Activated CD4-positive, alpha-beta T cell treated with anti-CD3 and anti-CD28 coated beads, Interleukin-2, amount 50 U/mL, for 48 hours (primary cell): ENCODE results near the gene SPATA31D1.
"Not testable (repeated sequence)": the region's sequence is repeated elsewhere in the genome, so short reads cannot be mapped to it uniquely, and the experiment has no call there.

Experiments used
- DNase-seq, 2 experiments: peaks; one replicate each; pipeline ENCODE4 v3.0.0-alpha.2; 2020

SPATA31D1 gene

DNA sequence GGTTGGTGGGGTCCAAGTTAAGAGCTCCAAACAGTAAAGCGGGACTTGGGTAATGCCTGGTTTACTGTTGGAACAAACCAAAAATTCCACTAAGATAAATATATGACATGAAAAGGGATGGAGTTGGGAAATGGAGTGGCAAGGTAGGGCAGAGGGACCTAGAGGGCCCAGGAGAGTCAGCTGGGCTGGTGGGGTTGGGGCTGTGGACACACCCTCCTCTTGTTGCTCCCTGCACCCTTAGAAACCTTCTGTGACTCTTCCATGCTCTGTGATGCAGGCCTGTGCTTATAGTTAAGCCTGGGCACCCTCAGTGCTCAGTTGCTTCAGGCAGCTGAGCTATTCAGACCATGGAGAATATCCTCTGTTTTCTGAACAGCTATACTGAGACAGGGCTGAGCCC is at the start of gene SPATA31D1:
SPATA31D1 (plus strand) TSS at position 301 of the 400 bp plus-strand sequence; CDS start at position 348, 47 bp downstream.
- DNase-seq, result not testable (repeated sequence)

DNA sequence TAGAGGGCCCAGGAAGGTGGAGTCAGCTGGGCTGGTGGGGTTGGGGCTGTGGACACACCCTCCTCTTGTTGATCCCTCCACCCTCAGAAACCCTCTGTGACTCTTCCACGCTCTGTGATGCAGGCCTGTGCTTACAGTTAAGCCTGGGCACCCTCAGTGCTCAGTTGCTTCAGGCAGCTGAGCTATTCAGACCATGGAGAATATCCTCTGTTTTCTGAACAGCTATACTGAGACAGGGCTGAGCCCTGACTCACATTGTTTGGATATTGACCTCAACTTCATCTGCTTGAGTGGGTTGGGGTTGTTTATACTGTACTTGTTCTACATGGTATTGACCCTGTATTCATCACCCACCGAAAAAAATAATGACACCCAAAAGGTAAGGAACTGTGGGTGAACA is 45.2 kb upstream of the SPATA31D1 start, which contains the start of gene SPATA31D3:
SPATA31D3 (plus strand) TSS at position 108 of the 400 bp plus-strand sequence; CDS start at position 194, 86 bp downstream.
- not testable (repeated sequence) for DNase-seq

DNA sequence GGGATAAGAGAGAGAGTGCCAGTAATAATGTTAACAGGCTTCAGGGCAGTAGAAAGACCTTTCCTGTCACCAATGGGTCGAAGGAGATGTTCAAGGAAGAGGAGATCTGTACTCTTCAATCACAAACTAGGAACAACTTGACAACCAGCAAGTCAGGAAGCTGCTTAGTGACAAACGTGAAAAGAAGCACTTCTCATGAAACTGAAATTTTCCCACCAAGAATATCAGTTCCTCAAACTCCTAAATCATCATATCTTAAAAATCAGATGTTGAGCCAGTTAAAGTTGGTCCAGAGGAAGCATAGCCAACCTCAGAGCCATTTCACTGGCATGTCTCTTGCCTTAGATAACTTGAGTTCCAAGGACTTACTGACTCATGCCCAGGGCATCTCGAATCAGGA is 39.9 kb upstream of the SPATA31D1 start:
- not testable (repeated sequence) for DNase-seq

DNA sequence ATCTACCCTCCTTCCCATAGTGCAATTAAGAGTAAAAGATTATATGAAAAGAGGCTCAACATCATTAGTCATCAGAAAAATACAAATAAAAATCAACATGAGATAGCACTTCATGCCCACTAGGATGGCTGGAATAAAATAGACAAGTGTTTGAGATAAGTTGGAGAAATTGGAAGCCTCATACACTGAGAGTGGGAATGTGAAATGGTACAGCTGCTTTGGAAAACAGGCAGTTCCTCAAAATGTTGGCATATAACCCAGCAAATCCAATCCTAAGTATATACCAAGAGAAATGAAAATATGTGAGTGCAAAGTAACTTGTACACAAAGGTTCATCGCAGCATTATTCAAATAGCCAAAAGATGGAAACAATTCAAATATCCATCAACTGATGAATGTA is 35.5 kb upstream of the SPATA31D1 start:
- no peak for DNase-seq

DNA sequence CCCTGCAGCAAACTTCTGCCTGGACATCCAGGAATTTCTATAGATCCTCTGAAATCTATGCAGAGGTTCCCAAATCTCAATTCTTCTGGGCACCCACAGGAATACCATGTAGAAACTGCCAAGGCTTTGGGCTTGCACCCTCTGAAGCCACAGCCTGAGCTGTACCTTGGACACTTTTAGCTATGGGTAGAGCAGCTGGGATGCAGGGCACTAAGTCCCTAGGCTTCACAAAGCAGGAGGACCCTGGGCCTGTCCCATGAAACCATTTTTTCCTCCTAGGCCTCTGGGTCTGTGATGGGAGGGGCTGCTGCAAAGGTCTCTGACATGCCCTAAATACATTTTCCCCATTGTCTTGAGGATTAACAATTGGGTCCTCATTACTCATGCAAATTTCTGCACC is 32.9 kb upstream of the SPATA31D1 start:
- DNase-seq, result no peak

DNA sequence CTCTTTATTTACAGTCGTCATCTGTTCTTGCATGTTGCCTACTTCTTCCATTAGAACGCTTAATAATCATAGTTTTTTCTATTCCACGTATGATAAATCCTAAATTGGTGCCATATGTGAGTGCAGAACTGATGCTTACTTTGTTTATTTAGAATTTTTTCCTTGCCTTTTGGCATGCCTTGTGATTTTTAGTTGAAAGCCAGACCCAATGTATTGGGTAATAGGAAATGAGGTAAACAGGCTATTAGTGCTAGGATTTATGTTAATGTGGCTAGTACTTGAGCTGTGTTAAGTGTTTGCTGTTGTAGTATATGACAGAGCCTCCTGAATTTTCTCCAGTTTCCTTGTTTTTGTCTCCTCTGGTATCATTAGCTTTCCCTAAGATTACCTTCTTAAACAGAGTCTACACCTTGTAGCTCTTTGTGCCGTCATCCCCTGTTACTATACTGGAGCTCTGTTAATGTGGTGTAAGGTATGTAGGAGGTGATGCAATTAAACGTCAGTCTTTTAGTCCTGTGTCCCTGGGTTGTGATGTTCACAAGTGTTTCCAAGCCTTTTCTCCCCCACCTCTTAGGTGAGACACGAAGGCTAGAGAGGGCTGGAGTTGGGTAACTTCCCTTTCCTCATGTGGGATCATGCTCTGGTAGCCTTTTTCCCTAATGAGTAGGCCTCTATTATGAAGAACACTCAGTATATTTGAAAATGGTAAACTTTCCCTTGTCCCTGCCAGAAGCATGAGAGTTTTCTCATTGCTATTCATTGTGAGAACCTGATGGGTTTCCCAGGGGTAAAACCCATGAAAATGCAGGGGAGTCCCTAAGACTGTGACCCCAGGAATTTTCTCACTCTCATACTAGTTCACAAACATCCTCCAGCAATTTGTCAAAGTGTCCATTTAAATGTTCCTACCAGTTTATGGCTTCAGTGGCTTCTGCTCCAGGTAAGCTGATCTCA is 24.1 kb upstream of the SPATA31D1 start:
- DNase-seq, result no peak

DNA sequence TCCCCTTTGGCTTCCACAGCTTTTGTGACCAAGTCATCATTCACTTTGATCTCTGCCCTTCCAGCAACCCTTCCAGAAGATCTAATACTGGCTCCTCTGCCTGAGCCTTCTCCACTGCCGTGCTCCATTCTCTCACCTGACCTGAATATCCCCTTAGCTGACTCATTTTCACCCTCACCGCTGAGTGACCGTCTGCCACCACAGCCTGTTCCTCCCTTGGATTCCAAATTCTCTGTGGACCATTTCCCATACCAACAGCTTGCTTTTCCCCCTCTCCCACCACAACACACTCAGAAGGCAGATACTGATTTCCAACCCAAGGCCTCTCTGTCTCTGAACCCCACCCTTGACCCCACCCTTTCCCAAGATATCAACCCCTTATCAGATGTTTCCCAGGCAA is 20.5 kb upstream of the SPATA31D1 start:
- no peak for DNase-seq

DNA sequence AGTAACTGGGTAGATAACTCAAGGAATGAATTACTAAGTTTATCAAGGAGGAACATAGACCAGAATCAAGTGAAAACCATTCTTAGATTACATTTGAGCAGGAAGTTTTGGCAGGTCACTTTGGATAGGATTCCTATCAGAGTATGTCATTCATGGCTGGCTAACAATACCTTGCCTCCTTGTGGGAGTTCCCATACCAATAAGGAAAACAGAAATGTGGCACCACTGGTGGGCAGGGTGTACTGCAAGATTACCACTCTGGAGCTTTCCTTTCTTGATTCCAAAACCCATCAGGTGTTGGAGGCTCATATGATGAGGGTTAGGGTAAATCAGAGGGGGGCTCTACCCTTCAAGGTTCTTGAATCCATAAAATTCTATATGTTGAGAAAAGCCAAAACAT is 18.6 kb upstream of the SPATA31D1 start:
- no peak for DNase-seq

DNA sequence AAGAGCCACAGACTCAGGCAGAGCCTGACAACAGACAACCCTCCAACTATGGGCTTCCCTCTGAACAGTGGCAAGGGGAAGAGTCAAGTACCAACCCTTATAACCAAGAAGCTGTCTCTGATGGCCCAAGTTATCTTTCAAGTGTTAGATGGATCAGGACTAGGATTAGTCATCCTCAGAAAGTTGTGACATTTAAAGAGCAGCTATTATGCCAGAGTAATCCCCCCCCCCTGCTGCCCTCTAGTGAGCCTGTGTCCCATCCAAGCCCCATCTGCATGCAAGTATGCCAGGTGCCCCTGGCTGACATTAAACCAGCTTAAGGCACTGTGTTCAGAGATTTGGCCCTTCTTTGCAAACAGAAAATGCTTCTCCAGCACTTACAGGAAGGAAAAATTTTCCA is 16.8 kb upstream of the SPATA31D1 start:
- no peak for DNase-seq

DNA sequence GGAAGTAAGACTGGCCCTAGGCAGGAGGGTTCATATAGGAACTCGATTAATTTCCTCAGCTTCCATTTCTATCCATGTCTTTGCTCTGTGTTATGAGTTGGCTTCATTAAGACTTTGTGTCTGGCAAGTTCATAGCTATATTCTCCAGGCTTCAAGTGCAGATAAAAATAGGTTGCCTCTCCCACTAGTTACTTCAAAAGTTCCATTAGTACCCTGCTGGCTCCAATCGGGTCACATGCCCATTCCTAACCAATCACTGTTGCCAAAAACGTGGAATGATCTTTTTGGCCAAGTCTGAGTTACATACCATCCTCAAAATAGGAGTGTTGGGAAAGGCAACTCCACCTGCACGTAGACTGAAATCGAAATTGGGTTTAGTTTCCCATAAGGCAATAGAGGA is 13.8 kb upstream of the SPATA31D1 start:
- DNase-seq, result no peak

DNA sequence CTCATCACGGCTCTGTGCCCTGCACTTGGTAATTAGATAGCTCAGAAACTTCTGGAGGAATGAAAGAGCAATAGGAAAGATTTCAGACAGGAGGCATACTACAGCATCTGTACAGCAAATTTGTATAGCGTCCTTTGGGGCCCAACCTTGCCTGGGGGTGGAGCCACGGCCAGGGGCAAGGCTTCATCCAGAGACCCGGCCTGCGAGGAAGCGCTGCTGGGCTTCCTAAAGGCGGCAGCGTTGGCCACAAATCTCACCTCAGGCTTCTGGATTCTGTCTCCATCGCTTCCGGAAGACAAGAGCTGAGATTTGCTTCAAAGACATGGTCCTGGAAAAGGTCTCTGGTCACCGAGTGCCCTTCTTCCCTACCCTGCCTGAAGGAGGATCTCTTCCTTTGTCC is 12.2 kb upstream of the SPATA31D1 start:
- no peak for DNase-seq

DNA sequence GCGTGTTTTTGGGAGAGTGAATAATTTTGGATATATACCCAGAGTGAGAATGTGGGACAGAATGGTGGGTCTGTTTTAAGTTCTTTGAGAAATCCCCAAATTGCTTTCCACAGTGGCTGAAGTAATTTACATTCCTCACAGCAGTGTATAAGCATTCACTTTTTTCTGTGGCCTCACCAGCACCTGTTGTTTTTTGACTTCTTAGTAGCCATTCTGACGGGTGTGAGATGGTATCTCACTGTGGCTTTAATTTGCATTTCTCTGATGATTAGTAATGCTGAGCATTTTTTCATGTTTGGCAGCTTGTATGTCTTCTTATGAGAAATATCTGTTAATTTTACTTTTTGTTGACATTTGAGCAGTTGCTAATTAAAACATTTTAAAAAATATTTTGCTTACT is 9.4 kb upstream of the SPATA31D1 start:
- no peak for DNase-seq

DNA sequence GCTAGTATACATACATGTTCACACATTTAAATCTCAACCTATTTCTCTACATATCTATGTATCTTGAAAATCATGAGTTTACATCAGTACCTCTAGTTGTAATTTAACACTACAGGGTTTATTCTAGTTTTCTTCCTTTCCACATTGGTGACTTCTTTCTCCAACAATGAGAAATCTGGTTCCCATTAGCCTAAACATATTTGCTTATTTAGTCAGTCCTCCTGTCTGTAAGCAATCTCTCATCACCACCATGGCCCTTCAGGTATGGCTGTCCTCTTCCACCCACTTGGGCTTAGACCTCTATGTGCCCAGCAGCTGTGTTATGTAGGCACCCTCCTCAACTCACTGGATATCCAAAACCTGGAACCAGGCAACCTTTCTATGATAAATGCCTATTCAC is 8.0 kb upstream of the SPATA31D1 start:
- DNase-seq, result no peak

DNA sequence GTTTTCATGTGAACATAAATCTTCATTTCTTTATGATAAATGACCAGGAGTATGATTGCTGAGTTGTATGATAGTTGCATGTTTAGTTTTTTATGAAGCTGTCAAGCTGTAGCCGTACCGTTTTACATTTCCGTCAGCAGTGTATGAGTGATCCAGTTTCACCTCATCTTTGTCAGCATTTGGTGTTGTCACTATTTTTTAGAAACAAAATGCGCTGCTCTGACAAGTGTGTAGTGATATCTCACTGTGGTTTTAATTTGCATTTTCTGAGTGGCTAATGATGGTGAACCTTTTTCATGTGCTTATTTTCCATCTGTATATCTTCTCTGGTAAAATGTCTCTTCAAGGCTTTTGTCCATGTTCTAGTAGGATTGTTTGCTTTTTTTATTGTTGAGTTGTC is 6.7 kb upstream of the SPATA31D1 start:
- DNase-seq, result no peak

DNA sequence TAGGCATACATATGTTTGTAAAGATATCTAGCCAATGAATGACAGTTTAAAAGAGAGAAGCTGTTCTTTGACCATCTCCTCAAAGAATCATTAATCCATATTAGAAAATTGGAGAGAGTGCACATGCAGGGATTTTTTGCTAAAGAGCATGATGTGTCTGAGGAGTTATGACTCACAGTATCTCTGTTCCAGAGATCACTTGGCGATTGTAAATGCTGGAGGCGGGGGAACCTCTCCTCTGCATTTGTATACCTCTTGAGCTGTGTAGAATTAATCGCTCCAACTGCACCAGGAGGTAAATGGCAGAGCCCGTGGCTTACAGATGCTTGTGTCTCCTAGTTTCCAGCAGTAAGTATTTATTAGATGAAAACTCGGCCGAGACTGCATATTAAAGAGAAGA is 3.6 kb upstream of the SPATA31D1 start:
- no peak for DNase-seq

DNA sequence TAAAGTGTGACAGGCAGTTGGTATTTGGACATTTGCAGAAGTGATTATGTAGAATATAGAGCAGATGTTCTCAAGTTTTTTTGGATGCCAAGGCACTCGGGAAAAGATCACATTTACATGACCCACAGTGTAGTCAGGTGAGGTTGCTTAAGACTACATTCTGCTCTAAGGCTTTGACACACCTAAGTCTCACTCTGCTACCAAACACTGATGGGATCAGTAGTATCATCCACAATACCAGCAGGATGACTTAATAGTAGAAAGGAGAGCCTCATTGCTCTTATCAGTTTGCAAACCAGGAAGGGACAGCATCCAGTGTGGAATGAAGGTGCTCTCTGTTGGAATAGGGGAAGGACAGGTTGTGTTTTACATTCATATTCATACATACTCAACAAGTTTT is 2.5 kb upstream of the SPATA31D1 start:
- no peak for DNase-seq

DNA sequence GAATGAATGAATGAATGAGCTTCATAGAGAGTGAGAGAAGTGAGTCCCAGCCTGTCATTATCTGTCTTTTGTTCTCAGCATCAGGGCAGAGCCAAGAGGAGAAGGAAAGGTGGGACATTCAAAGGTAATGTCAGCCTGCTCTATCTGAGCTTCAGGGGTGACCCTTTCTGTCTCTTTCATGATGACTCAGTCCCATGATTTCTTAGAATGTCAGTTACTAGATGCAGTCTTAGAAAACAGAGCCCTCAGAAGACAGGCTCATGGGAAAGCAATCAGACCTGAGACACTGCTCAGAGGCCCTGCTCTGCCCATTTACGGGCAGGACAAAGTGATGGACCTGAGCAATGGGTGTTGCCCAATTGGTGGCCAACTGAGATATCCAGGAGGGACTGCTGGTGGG is 1.1 kb downstream of the SPATA31D1 start:
- DNase-seq, result no peak

DNA sequence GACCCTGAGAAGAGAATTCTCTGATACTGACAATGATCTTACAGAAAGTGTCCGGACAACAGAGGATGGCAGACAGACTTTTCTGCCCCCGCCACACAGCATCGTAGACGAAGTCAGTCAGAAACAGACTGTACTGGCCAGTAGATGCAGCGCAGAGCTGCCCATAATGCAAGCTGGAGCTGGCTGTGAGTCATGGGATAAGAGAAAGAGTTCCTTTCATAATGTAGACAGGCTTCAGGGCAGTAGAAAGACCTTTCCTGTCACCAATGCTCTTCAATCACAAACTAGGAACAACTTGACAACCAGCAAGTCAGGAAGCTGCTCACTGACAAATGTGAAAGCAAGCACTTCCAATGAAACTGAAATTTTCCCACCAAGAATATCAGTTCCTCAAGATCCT is 5.1 kb downstream of the SPATA31D1 start:
- no peak for DNase-seq

DNA sequence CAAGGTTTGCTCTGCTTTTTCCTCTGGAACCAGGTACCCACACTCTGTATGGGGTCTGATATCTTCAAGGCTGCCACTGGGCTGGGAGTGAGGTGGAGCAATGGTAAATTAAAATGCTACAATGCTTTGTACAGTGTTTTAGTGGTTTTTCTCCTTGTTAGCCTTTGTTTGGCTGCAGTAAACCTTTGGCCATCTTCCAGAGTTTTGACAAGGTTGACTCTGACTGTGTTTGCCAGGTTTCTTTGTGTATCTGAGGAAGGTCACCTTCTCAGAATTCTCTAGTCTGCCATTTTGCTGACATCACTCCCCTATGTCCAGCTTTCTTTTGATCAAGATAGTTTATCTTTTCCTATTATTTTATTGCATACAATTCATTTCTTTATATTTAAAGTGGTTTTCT is 11.2 kb downstream of the SPATA31D1 start:
- DNase-seq, result no peak

DNA sequence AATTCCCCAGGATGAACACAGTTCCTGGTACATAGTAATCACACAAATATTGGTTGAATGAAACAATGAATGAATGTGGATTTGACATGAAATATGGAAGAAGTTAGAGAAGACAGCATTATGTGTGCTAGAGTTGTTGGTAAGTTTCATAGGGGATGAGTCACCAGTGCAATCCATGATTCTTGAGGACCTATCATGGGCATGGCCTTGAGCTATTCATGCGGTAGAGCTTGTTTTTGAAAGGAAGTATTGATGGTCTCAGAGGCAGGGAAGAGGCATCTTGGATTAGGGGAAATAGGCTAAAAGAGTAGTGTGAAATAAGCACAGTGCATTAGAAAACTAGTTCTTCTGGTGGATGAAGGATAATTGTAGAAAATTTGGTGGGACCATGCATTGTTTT is 22.1 kb downstream of the SPATA31D1 start:
- no peak for DNase-seq

DNA sequence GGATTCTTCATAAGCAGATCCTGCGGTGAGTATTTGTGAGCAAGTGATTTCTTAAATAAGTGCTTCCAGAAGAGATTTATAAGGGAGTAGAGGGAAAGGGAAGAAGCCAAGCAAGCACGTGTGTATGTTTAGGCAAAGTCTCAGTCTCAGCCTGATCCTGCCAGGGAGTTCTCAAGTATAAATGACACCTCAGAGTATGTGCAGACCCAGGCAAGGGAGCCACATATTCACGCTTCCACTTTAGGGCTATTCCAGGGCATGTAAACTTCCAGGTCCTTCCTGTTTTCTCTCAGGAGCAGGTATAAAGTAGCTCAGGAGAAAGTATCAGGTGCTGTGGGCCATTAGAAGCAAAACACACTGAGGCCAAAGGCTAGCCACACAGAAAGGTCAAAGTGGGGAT is 22.6 kb downstream of the SPATA31D1 start:
- DNase-seq, result no peak

DNA sequence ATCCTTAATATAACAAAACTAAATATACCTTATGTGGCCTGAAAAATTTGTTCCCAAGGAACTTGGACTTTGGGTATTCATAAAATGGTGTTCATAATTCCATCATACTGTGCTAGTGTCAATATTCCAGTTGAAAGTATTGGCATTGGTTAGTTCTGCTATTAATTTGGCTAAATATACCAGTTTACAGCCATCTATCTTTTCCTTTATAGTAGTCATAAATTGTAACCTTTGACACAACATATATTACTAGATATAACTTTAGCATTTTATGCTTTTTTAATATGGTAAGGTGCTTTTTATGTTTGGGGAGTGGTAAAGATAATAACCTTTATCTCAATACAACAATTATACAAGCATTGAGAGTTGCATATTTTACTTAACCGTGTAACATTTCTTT is 23.7 kb downstream of the SPATA31D1 start:
- DNase-seq, result no peak

DNA sequence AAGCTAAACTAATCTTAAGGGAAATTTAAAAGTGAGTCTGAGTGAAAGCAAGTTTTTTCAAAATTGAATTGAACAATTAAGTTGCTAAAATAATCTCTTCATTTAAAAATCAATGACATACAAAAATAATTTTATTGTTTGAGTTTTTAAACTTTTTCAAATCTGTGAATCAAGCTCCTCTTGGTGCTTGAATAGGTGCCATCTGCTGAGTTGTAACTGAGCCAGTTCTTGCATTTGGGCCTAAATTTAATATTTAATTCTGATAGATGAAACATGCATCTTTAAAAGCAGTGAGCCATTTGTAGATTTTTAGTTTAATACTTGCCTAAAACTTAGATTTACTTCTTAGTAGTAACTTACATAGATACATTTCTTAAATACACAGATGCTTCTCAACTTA is 31.8 kb downstream of the SPATA31D1 start:
- no peak for DNase-seq

DNA sequence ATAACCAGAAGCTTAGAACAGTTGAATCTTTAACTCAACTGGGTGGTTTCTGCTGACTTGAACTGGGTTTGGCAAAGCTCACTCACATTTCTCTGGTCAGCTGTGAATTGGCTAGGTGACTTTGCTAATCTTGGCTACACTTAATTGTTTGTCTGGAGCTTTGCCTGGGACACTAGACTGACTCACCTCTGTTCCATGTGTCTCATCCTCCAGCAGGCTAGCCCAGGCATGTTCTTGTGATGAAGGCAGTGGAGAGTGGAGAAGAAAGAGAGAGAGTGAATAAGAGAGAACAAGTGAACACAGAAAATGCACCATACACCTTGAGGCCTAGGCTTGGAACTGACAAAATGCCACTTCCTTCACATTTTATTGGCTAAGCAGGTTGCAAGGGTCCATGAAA is 32.6 kb downstream of the SPATA31D1 start:
- no peak for DNase-seq

DNA sequence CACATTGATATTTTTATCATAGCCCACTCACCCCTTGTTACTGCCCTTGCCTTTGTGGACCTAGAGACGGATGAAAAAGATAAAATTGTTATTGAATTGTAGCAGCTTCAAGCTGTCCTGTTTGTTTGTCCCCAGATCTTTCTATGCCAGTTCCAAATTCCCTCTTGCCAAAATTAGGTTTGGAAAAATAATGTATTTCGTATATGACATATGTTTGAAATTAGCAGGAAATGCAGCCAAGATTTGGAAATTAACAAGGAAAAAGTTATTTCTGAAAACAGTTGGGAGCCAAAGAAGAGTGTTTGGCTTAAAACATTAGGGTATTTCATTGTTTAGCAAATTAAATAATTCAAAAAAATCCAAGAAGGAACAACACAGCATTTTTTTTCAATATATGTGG is 33.5 kb downstream of the SPATA31D1 start:
- no peak for DNase-seq
